Measurements from ENCODE around the gene THRSP.

DNA sequence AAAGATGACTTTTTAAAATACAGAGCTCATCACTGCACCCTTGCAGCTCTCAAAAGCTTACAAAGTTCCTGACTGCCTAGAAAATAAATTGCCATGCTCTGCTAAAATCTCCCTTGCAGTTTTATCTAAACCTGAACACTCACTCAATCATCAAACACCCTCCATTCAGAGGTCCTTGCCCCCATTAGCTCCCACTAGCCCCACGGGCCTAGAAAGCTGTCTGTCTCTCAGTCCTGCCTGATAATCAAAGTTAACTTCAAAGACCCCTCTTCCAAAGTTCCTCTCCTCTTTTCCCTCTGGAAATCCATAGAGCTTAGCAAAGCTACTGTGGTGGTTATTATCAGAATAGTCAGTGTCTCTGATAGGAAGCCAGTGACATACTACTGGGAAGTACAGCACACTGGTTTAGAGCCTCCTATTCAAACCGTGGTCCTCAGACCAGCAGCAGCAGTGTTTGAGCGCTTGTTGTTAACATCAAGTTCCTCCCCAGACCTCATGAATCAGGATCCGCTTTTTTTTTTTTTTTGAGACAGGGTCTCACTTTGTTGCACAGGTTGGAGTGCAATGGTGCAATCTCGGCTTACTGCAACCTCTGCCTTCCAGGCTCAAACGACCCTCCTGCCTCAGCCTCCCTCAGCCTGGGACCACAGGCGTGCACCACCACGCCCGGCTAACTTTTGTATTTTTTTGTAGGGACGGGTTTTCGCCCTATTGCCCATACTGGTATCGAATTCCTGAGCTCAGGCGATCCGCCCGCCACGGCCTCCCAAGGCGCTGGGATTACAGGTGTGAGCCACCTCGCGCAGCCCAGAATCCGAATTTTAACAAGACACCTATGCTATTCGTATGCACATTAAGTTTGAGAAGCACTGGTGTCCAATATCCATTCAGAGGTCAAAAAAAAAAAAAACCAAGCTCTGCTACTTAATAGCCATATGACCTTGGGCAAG is 14.8 kb downstream of the THRSP start:
- TF ChIP-seq CTCF (IDR thresholded peaks at IDR 0.05) (no peak), EZH2 (IDR thresholded peaks at IDR 0.05; ENCODE audit: borderline replicate concordance, insufficient read depth, low read depth, low read length, poor library complexity, severe bottlenecking) (no peak)
